ELR (cell line): ENCODE data around the gene MAPK8IP3.

Experiments
- DNase-seq: peaks from one replicate; pipeline ENCODE4 v3.0.0-alpha.2; 2015; ENCODE audit warnings: low read depth

MAPK8IP3 gene

GRCh38 chr16:1775006-1775845 lies 69.2 kb downstream of the MAPK8IP3 start:
- DNase-seq = no peak

DNA sequence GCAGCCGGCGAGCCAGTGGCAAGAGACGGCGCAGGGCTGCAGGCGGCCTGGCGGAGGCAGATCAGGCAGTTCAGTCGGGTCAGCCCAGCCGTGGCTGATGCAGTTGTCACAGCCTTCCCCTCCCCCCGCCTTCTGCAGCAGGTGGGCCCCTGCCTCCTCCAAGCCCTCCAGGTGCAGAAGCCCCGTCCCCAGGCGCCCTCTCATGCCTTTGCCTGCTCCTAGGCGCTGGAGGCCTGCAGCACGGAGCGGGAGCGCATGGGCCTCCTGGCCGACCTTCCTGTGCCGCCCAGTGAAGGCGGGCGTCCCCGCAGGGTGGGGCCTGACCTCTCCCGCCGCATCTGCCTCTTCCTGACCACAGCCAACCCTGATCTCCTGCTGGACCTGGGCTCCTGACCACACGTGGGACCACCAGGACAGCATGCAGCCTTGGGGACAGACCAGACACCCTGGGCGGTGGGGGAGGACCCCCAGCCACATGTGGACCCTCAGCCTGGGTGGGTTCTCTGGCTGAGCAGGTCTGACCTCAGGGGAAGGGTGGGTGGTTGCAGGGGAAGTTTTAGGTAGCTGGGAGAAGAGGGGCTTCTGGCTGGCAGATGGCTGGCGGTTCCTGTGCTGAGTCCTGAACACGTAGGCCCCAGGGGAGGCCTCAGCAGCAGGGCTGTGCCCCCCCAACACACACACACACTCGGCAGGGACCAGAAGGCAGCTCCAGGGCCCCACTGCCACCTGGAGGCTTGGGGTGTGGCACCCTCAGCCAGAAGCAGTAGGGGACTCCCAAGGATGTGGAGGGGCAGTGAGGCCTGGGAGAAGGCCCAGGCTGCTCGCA lies 70.1 kb downstream of the MAPK8IP3 start:
- no peak for DNase-seq

GRCh38 chr16:1776672-1776955 lies 70.6 kb downstream of the MAPK8IP3 start:
- no peak for DNase-seq

- DNase-seq = no peak
Observed at GRCh38 chr16:1776991-1777374, 71.0 kb downstream of the MAPK8IP3 start.

DNA sequence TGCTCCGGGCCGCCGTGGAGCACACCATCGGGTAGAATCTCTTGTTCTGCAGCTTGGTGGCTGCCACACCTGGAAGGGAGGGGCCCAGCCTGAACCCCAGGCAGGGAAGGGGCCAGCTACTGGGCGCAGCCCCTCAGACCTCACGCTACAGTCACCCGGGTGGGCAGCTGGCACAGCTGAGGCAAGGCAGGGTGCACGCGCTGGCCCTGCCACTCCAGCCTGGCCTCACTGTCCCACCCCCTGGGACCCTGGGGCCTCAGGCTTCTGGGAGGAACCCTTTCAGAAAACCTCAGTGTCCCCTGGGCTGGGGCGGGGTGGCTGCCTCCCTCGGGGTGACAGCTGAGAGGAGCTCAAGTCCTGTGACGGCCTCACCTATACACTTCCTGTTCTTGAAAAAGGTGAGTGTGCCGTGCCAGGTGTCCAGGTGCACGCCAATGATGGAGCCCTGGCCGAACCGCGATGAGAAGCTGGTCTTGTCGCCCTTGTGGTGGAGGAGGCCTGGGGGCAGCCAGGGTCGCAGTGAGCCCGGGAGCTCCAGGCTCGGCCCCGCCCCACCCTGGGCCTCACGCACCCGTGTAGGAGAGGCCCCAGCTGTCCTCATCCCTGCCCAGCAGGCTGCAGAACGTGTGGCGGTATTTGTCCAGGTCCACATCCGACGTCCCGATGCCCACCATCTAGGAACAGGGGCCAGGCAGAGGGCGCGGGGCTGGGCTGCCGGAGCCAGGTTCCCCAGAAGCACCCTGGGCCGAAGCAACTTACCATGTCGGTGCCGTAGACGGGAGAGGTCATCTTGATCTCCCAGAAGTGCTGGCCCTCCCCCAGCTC lies 71.6 kb downstream of the MAPK8IP3 start:
- DNase-seq = no peak

DNA sequence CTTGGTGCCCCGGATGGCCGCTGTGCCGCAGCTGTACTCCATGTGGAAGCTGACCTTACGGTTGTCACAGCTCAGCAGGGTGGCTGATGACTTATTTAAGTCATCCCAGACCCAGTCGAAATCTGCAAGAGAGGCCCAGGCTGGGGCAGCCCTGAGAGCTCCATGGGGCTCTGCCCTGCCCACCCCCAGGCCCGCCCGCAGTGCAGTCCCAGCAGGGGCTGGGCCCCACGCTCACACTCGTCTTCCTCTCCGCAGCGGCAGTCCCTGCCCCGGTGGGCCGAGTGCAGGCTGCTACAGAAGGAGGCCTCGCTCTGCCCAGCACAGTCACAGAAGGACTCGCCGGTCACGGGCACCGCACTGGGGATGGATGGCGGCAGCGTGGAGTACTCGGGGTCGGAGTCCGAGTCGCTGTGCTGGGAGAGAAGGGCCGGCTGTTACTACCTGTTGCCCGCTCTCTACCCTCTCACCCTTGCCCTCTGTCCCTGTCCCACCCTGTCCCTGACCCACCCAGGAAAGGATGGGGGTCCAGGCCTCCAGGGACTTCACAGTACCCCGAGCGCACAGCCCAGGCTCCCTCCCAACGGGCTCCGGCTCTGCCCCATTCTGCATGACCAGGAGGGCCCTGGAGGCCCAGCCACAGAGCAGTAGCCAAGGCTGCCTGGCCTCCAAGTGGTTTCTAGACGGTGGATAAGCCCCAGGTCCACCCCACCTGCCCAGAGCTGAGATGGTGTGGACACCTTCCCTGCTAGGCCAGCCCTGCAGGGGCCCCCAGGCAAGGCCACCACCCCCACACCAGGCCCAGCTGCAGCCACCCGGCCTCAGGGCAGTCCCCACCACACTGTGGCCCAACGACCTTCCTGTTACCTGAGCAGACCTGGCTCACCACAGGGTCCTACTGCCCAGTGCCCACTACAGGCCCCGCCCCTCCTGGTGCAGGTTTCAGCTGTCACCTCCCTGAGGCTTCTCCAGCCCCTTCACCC lies 72.5 kb downstream of the MAPK8IP3 start:
- DNase-seq = no peak

DNA sequence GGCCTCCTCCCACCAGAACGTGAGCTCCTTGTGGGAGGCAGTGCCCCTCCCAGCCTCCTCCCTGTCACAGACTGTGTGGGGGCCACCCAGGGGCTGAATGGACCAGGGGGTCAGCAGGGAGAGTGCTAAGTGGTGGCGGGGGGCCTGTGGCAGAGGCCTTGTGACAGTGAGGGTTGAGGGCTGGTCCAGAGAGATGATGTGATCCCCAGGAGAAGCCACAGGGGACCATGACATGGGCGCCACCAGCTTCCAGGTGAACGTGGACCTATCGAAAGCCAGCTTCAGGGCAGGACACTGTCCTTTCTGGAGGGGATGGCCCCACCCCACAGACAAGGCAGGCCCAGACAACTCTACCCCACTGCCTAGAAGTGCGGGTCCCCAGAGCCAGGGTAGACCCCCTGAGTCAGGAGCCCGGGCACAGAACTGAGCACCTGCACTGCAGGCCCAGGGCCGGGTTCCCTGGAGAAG lies 73.3 kb downstream of the MAPK8IP3 start:
- no peak for DNase-seq

DNA sequence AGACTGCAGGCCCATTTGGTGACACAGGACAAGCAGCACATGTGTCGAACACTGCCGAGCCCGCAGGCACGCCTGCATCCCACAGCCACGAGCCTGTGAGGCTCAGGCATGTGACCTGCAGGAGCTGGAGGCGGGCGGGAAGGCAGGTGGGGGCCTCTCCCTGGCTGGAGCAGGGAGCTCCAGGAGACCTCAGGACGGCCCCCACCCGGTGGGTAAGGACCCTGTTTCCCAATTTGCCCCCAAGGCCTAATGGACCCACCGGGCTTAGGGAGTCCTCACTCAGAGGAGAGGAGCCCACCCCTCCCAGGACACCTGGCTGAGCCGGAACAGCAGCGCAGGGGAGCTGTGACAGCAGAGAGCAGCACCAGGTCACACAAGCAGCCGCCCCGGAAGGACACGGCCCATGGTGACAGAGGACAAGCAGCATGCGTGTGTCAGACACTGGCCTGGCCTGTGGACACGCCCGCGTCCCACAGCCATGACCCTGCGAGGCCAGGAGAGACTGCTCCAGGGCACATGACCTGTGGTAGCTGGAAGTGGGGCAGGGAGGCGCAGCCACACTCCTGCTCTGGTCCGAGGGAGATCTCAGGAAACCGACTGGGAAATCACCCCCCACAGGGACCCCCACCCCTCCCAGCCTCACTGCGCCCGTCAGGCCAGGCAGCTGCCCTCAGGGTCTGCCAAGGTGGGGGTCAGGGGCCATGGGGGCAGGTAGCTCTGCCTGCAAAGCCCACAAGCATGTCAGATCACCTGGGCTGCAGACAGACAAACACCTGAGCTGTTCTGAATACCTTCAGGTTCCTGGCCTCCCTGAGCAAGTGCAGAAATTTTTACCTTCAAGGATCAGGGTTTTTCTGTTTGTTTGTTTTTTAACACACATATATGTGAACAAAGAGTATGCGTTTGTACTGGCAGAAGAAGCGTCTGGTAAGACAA lies 74.0 kb downstream of the MAPK8IP3 start:
- DNase-seq = no peak

GRCh38 chr16:1780677-1781072 lies 74.7 kb downstream of the MAPK8IP3 start:
- no peak for DNase-seq

DNA sequence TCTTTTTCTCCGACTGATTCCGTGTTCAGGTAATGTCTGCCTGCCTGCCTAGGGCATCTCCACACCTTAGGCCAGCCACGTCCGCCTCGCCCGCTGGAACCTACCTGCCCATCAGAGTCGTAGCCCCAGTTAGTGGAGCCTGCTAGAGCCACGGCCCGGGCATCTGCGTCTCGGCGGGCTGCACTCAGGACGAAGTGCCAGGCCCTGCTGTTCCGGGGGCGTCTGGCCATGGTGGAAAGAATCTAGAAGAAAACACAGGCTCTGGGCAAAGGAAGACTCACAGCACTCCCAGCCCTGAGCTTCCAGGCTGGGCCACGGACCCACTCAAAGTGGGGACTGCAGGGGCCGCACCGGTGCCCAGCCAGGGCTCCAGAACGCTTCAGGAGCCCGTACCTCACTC lies 75.3 kb downstream of the MAPK8IP3 start:
- DNase-seq = no peak

GRCh38 chr16:1781758-1782407 lies 75.9 kb downstream of the MAPK8IP3 start:
- peak; percentile 41 for DNase-seq

- peak; percentile 100 for DNase-seq
Observed at GRCh38 chr16:1782408-1783264, 76.6 kb downstream of the MAPK8IP3 start, which contains the start of the genes NUBP2 and SPSB3. Gene NUBP2 (plus strand): TSS chr16:1782960. CDS start chr16:1783021, 61 bp downstream. Gene SPSB3 (minus strand): TSS chr16:1782571. CDS start chr16:1781483, 1,088 bp downstream.

GRCh38 chr16:1784977-1785845 lies 79.2 kb downstream of the MAPK8IP3 start:
- DNase-seq = no peak

GRCh38 chr16:1785846-1786170 lies 79.8 kb downstream of the MAPK8IP3 start:
- DNase-seq = no peak

DNA sequence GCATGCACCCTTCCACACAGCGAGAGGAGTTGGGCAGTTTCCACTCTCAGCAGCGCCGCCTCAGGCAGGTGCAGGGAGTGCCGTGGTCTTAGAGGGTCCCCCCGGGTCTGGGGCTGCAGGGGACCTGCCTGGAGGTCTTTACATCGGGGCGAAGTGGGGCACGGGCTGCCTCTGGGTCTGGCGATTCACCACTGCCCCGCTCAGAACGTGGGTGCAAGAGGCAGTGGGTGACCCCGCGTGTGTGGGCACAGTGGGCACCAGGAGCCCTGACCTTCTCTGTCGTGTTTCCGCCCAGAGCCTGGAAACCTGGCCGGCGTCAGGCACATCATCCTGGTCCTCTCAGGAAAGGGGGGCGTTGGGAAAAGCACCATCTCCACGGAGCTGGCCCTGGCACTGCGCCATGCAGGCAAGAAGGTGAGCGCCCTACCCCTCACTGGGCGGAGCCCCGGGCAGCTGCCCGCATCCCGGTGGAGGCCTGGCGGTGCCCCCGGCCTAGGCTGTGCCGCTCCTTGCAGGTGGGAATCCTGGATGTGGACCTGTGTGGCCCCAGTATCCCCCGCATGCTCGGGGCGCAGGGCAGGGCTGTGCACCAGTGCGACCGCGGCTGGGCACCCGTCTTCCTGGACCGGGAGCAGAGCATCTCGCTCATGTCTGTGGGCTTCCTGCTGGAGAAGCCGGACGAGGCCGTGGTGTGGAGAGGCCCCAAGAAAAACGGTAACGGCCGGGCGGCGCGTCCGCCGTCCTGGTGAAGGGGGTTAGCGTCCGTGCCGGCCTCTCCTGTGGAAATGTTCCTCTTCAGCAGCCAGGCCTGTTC lies 80.5 kb downstream of the MAPK8IP3 start:
- DNase-seq = no peak

DNA sequence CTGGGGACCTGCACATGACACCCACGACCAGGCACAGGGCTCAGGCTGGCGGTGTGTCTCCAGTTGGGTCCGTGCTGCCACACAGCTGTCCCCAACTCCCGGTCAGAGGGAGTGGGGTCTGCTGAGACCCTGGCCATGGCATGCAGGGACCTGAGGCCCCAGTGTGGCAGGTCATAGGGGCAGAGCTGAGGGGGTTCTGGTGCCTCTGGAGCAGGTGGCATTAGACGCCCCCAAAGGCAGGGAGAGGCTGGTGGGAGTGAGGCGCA lies 81.0 kb downstream of the MAPK8IP3 start:
- DNase-seq = no peak
